ENCODE data around the gene CIZ1. TPM values are rescaled to one million over a fixed set of nuclear protein-coding genes. Genes with fewer than 3 reads are reported as not detected.

Gene CIZ1
- total RNA-seq, 1 donor from 2014 or later, result 164 TPM

DNA sequence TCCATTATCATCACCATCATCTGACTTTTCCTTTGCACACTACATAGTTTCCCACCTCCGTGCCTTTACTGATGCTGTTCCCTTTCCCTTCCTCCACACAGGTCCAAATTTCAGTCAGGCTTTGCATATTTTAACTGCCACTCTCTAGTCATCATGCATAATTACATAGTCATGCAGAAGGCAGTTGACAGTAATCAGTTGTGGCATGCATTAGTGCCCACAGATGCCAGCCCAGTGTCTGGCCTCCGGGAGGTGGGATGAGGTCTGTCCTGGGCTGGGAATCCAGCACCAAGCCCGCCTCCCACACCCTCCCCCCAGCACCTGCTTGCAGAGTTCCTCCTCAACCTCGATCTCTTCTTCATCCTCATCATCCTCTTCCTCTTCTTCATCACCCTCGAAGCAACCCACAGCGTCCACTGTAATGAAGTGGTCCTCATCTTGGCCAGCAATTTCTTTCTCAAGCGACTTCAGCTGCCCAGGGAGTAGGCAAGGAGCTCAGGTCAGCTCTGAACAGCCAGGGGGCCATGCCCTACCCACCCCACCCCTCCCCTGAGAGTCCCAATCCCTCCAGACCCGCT lies 22.6 kb downstream of the CIZ1 start:
- Mint-ChIP-seq H3K36me3 (ENCODE audit: insufficient read depth) (peaks cover 13% of the 10 kb centered on the region), H3K4me3 (ENCODE audit: low read depth) (no peak overlapping the region), H3K27ac (no peak overlapping the region), H3K27me3 (no peaks in the 10 kb centered on the region), H3K4me1 (ENCODE audit: low read depth) (no peaks in the 10 kb centered on the region), H3K9me3 (ENCODE audit: low read depth) (no peaks in the 10 kb centered on the region)
- DNase-seq (ENCODE audit: low spot score, unreplicated experiment), result no peak
- TF ChIP-seq CTCF (IDR thresholded peaks at IDR 0.05; ENCODE audit: unreplicated experiment), result no peak

GRCh38 chr9:128167209-128167608 lies 24.2 kb downstream of the CIZ1 start:
- no peaks in the 10 kb centered on the region for H3K9me3 Mint-ChIP-seq (ENCODE audit: low read depth)
- TF ChIP-seq CTCF (IDR thresholded peaks at IDR 0.05; ENCODE audit: unreplicated experiment), result no peak
- no peaks in the 10 kb centered on the region for H3K27me3 Mint-ChIP-seq
- H3K27ac Mint-ChIP-seq, result no peak overlapping the region
- no peak for DNase-seq (ENCODE audit: low spot score, unreplicated experiment)
- peaks cover 19% of the 10 kb centered on the region for H3K36me3 Mint-ChIP-seq (ENCODE audit: insufficient read depth)
- H3K4me1 Mint-ChIP-seq (ENCODE audit: low read depth), result no peaks in the 10 kb centered on the region
- no peak overlapping the region for H3K4me3 Mint-ChIP-seq (ENCODE audit: low read depth)

- H3K27ac Mint-ChIP-seq, result no peak overlapping the region
- H3K36me3 Mint-ChIP-seq (ENCODE audit: insufficient read depth), result peaks cover 19% of the 10 kb centered on the region
- peaks cover 1% of the 10 kb centered on the region for H3K4me1 Mint-ChIP-seq (ENCODE audit: low read depth)
- H3K4me3 Mint-ChIP-seq (ENCODE audit: low read depth), result no peak overlapping the region
- no peak for TF ChIP-seq CTCF (IDR thresholded peaks at IDR 0.05; ENCODE audit: unreplicated experiment)
- H3K27me3 Mint-ChIP-seq, result no peaks in the 10 kb centered on the region
- no peak for DNase-seq (ENCODE audit: low spot score, unreplicated experiment)
- H3K9me3 Mint-ChIP-seq (ENCODE audit: low read depth), result no peaks in the 10 kb centered on the region
Measured at GRCh38 chr9:128166169-128166568, 25.2 kb downstream of the CIZ1 start.

DNA sequence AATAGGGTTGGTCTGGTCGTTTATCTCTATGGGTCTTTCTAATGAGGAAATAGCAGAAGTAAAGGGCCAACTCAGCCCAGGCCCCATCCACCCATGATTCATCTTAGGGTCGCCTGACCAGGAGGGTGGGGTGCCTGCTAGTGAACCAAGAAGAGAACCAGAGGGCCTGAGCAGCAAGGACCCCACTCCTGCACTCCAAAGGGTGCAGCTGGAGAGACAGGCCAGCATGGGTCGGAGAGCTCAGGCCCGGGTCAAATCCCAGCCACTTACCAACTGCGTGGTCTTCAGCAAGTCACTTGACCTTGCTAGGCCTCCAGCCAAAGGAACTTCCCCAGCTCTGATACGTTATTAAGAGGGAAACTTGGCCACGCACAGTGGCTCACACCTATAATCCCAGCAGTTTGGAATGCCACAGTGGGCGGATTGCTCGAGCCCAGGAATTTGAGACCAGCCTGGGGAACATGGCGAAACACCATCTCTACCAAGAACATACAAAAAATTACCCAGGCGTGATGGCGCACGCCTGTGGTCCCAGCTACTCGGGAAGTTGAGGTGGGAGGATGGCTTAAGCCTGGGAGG lies 27.0 kb downstream of the CIZ1 start:
- no peak for DNase-seq (ENCODE audit: low spot score, unreplicated experiment)
- no peak for TF ChIP-seq CTCF (IDR thresholded peaks at IDR 0.05; ENCODE audit: unreplicated experiment)
- H3K4me1 Mint-ChIP-seq (ENCODE audit: low read depth), result peaks cover 4% of the 10 kb centered on the region
- no peaks in the 10 kb centered on the region for H3K27me3 Mint-ChIP-seq
- no peak overlapping the region for H3K27ac Mint-ChIP-seq
- no peak overlapping the region for H3K4me3 Mint-ChIP-seq (ENCODE audit: low read depth)
- H3K36me3 Mint-ChIP-seq (ENCODE audit: insufficient read depth), result peaks cover 18% of the 10 kb centered on the region
- H3K9me3 Mint-ChIP-seq (ENCODE audit: low read depth), result no peaks in the 10 kb centered on the region

GRCh38 chr9:128163523-128164306 lies 27.7 kb downstream of the CIZ1 start:
- Mint-ChIP-seq H3K9me3 (ENCODE audit: low read depth) (no peaks in the 10 kb centered on the region), H3K4me3 (ENCODE audit: low read depth) (no peak overlapping the region), H3K27ac (no peak overlapping the region)

More at GRCh38 chr9:128163523-128164306, 27.7 kb downstream of the CIZ1 start:
- DNase-seq (ENCODE audit: low spot score, unreplicated experiment), result no peak
- Mint-ChIP-seq H3K36me3 (ENCODE audit: insufficient read depth) (peaks cover 17% of the 10 kb centered on the region), H3K4me1 (ENCODE audit: low read depth) (peaks cover 4% of the 10 kb centered on the region), H3K27me3 (no peaks in the 10 kb centered on the region)
- no peak for TF ChIP-seq CTCF (IDR thresholded peaks at IDR 0.05; ENCODE audit: unreplicated experiment)

Data from progenitor cell of endocrine pancreas (in vitro differentiated cells).